SH-SY5Y (cell line): ENCODE measurements around the gene CYTH3.

ENCODE experiments used
- GATA2 ChIP-seq: IDR thresholded peaks from 2 replicates; pipeline ENCODE4 v1.6.1; 2011; ENCODE audit warnings: mild to moderate bottlenecking, low read depth, low read length
- GATA3 ChIP-seq: IDR thresholded peaks from 2 replicates; pipeline ENCODE4 v1.6.1; 2011; ENCODE audit warnings: low read depth, mild to moderate bottlenecking, low read length, moderate library complexity

- no peak for TF ChIP-seq GATA2
- TF ChIP-seq GATA3: no peak
These were observed 107.9 kb downstream of the CYTH3 start for GRCh38 chr7:6164491-6164890.
